Adrenal gland (tissue), 12 donors: ENCODE data around the gene DOLPP1. TPM values are rescaled to one million over a fixed set of nuclear protein-coding genes. Genes with fewer than 3 reads are reported as not detected.

Experiments used
- DNase-seq, 7 donors: peaks; one replicate each; pipeline ENCODE4 v3.0.0-alpha.2; 2019 to 2020
- H3K27ac ChIP-seq, 5 donors: fragments of 200-600 bp; sonication (generic) in 4 of 5; 1 replicate in 3 of 5; 2 replicates in 2 of 5; pipeline versions ENCODE4 v1.5.1 to v1.8.0; 2016 to 2020; ENCODE audit warnings: mild to moderate bottlenecking in 1 of 5
- H3K27me3 ChIP-seq: fragments of 200-600 bp; 2 replicates; pipeline ENCODE4 v1.8.0; 2021
- H3K36me3 ChIP-seq, 2 donors: fragments of 200-600 bp; replicated peaks in 1 of 2; 1 replicate in 1 of 2; 2 replicates in 1 of 2; pipeline versions ENCODE4 v1.5.1 to v1.8.0; 2018 to 2022
- H3K4me1 ChIP-seq, 2 donors: fragments of 200-600 bp; replicated peaks in 1 of 2; 1 replicate in 1 of 2; 2 replicates in 1 of 2; pipeline versions ENCODE4 v1.5.1 to v1.8.0; 2018 to 2021
- H3K4me3 ChIP-seq, 4 donors: fragments of 200-600 bp; sonication (generic) in 3 of 4; one replicate each; pipeline ENCODE4 v1.5.1; 2016 to 2018
- H3K9me3 ChIP-seq, 3 donors: fragments of 200-600 bp; sonication (generic) in 1 of 3; replicated peaks in 1 of 3; 1 replicate in 2 of 3; 2 replicates in 1 of 3; pipeline versions ENCODE4 v1.5.1 to v1.8.0; 2016 to 2021
- CTCF ChIP-seq, 6 experiments: fragments of 450-650 bp in 4 of 6; fragments of 200-600 bp in 2 of 6; sonication (generic) in 1 of 6; IDR thresholded peaks; 1 replicate in 5 of 6; 2 replicates in 1 of 6; pipeline versions ENCODE4 v1.5.1 to v1.8.0; 2016 to 2021; ENCODE audit warnings: antibody characterized with exemption in 6 of 6, mild to moderate bottlenecking in 2 of 6, moderate library complexity in 1 of 6
- POLR2A ChIP-seq, 2 donors: fragments of 450-650 bp; IDR thresholded peaks; one replicate each; pipeline ENCODE4 v1.6.1; 2017; ENCODE audit warnings: antibody characterized with exemption in 2 of 2, mild to moderate bottlenecking in 2 of 2, moderate library complexity in 1 of 2
- WGBS, 4 donors: extraction: QIAGEN DNeasy Blood & Tissue Kit in 2 of 4; methylation state at CpG; one replicate each; pipeline versions ENCODE4 v1.1.5 to v1.1.7; 2013 to 2017; 5-methylcytosine and 5-hydroxymethylcytosine counted together
- intact Hi-C, 2 donors: fragments of 100-400 bp; cut with DNase I; formaldehyde crosslinking; loops; one replicate each; pipeline versions ENCODE4 v1.14.1 to v1.15.0; 2022 to 2023
- polyA plus RNA-seq, 3 donors: library from polyadenylated mRNA; stranded (reverse); fragments of 200-250 nt in 2 of 3; fragments of 350-450 nt in 1 of 3; fragmentation: Illumina TruSeq in 1 of 3; extraction: RNeasy Lipid Tissue Mini Kit (QIAGEN cat#74804) in 1 of 3; gene quantifications; one replicate each; pipeline ENCODE4 v1.2.3, GENCODE V29; 2013 to 2014
- total RNA-seq, 9 donors: library from RNA; depleted of rRNA in 4 of 9; stranded (reverse); fragments of >200 nt in 4 of 9; fragments of 120-200 nt in 1 of 9; fragmentation: NEBNext Ultra II Directional in 1 of 9; extraction: Animal tissue kit (Norgen Biotek cat#: 25700) in 1 of 9; gene quantifications; one replicate each; pipeline versions ENCODE4 v1.1.0 to v1.2.4, GENCODE V29; 2013 to 2023
- donor health status: healthy with polysubstance abuse.
- donor health status: Bipolar disorder and iron deficiency.
- donor health status: DM: yes; HTN: yes; CAD: no.
- donor health status: DM: no; HTN: no; CAD: no.
- donor health status: DM: no; HTN: no; CAD: no.
- donor health status: DM: yes; HTN: yes; CAD: no.

The DOLPP1 gene
- total and polyA plus RNA-seq, 12 donors: 4.4 to 31.8 (median 19.2) TPM

GRCh38 chr9:129108083-129108804 lies 27.3 kb downstream of the DOLPP1 start:
- no peak overlapping the region for H3K4me3 ChIP-seq
- no peaks in the 10 kb centered on the region for H3K27me3 ChIP-seq
- no peaks in the 10 kb centered on the region for H3K9me3 ChIP-seq
- peaks cover 11 to 24% of the 10 kb centered on the region in 2 donors for H3K4me1 ChIP-seq
- 90 to 97% (median 94%) methylated on average over 10 to 13 of the region's 13 CpGs for WGBS, 4 donors
- H3K36me3 ChIP-seq: peaks cover 0 to 11% of the 10 kb centered on the region in 2 donors
- no peak for TF ChIP-seq POLR2A (IDR thresholded peaks at IDR 0.05)
- TF ChIP-seq CTCF (IDR thresholded peaks at IDR 0.05): no peak
- intact Hi-C loops: no loop called here
- no peak for DNase-seq
- no peak overlapping the region for H3K27ac ChIP-seq

DNA sequence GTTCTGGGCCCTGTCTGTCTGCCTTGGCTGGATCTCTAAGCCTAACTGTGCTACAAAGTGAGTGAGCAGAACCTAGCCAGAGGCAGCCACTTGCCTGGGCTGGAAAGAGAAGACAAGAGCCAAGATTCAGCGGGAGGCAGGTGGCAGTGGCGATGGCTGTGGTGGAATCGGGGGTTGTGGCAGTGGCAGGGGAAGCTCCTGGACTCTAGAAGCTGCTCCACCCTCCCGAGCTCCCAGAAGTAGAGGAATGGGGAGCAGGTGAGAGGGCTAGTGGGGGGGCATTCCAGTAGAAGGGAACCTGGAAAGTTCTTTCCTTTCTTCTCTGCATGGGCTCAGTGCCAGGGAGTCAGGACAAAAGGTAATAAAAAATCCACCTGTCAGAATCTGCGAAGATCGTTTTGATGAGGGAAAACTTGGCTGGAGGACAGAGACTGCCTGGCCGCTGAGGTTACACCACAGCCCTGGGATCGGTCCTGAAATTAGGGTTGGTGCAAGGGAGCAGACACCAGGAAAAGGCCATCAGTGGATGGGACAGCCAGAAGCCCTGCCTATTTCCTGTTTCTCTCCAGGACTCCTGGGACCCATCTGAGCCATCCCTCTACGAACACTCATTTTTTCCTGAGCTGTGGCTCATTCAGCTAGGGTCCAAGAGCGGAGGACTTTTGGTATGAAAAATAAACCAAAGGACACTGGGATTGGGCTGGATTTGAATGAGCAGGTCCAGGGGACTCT lies 28.1 kb downstream of the DOLPP1 start:
- TF ChIP-seq CTCF (IDR thresholded peaks at IDR 0.05): no peak
- no peak for TF ChIP-seq POLR2A (IDR thresholded peaks at IDR 0.05)
- Histone ChIP-seq H3K4me3 (no peak overlapping the region), H3K9me3 (no peaks in the 10 kb centered on the region), H3K27ac (no peak overlapping the region), H3K4me1 (peaks cover 18 to 31% of the 10 kb centered on the region in 2 donors), H3K27me3 (no peaks in the 10 kb centered on the region), H3K36me3 (peaks cover 0 to 11% of the 10 kb centered on the region in 2 donors)
- 58 to 77% (median 69%) methylated on average over 10 of the region's 10 CpGs for WGBS, 4 donors
- intact Hi-C loops: no loop called here
- DNase-seq: no peak

- Histone ChIP-seq H3K4me1 (peaks cover 24 to 35% of the 10 kb centered on the region in 2 donors), H3K27me3 (no peaks in the 10 kb centered on the region), H3K27ac (peak overlapping the region in 1 of 5 donors; percentile 99), H3K9me3 (no peaks in the 10 kb centered on the region), H3K36me3 (peaks cover 0 to 11% of the 10 kb centered on the region in 2 donors), H3K4me3 (peak overlapping the region in 1 of 4 donors; percentile 99)
- 66 to 74% (median 73%) methylated on average over 4 to 7 of the region's 7 CpGs for WGBS, 4 donors
- intact Hi-C loops: no loop called here
- TF ChIP-seq POLR2A (IDR thresholded peaks at IDR 0.05): no peak
- no peak for TF ChIP-seq CTCF (IDR thresholded peaks at IDR 0.05)
- peak in 2 of 7 donors; percentile 38 to 42 for DNase-seq
Observed at GRCh38 chr9:129109537-129109903, 28.6 kb downstream of the DOLPP1 start.

- Histone ChIP-seq H3K27me3 (no peaks in the 10 kb centered on the region), H3K36me3 (peaks cover 0 to 11% of the 10 kb centered on the region in 2 donors), H3K9me3 (no peaks in the 10 kb centered on the region), H3K4me1 (peaks cover 30 to 41% of the 10 kb centered on the region in 2 donors), H3K4me3 (peak overlapping the region; percentile 17 to 99 (median 64)), H3K27ac (peak overlapping the region in 4 of 5 donors; percentile 90 to 99 (median 94))
- intact Hi-C loops: no loop called here
- peak in 5 of 7 donors; percentile 54 to 75 (median 63) for DNase-seq
- WGBS, 4 donors: 3 to 20% (median 4%) methylated on average over 7 to 64 of the region's 64 CpGs
- TF ChIP-seq CTCF (IDR thresholded peaks at IDR 0.05): peak in 1 of 6 experiments; percentile 22
- peak in 1 of 2 donors; percentile 12 for TF ChIP-seq POLR2A (IDR thresholded peaks at IDR 0.05)
Observed at GRCh38 chr9:129109952-129110739, 29.2 kb downstream of the DOLPP1 start.
